ENCODE results near the gene ZBTB3.
A peak's percentile ranks its signal among the peaks of the same experiment; 100 is the strongest.
"Not testable (repeated sequence)": the region's sequence is repeated elsewhere in the genome, so short reads cannot be mapped to it uniquely, and the experiment has no call there.

Gene ZBTB3

DNA sequence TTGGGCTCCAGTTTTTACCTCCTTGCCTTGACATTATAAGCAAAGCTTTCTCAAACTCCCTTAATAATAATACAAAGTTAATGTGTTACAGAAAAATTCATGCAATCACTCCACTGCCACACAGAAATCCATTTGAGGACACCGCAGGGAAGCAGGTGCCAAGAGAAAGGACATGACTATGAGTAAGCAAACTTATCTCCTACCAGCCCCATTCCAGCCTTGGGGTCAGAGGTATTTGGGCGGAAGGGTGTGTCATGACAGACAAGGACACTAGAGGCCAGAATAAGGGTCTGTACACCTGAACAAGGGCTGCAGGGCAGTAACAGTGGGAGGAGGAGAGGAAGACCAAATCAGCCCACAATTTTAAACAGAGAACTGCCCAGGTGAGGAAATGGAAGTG is 40.6 kb downstream of the ZBTB3 start:
- no peak for DNase-seq

DNA sequence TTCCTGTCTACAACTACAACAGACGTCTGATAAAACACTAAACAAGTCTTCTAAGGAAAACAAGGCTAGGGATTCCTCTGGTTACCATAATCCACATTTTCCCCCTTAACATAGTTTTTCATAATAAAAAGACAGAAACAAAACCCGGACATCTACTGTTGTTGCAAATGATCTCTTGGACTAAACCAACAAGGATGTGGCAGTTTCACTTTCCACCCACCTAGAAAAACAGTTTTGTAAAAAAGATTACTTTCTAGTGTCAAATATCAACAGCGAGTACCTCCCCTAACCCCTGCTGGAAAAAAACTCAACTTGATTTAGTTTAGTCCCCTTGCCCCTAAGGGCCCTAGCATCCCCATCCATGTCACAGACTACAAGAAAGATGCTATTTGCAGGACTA is 41.1 kb downstream of the ZBTB3 start:
- DNase-seq, result no peak

DNA sequence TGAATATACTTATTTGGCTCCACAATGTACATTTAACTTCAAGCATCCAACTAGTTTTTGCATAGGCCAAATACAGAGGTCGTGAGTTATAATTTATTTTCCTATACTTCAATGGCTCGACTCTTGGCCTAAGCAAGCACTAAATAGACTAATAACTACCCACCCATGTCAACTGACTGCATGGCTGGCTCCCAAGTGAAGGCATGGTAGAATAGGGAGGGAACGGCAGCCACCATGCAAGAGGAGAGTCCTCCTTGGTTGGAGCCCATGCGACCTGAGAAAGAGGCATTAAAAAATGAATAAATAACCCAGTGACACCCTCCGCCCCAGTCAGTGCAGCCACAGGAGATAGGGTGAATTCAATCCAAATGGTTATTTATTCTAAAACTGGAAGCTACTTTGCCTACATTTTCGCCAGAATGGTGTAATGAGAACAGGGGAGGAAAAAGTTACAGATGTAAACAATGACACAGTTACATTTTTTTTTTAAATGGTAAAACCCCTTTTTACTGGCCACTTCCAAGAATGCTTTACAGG is 41.6 kb downstream of the ZBTB3 start:
- DNase-seq, result no peak

DNA sequence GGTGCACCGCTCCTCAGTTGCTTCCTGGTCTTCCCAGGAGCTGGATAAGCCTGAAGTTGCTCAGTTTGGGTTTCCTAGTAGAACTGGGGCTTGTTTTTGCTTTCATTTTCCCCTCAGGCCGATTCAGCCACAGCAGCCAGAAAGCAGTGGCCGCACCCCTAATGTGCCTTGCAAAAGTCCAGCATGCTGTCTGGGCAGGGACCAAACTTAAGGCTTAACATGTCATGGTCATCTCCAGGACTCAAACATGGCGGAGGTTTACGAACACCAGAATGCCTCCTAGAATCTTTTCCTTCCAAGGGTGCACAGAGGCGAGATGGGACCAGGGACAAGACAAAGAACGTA is 44.0 kb downstream of the ZBTB3 start:
- DNase-seq, result no peak

DNA sequence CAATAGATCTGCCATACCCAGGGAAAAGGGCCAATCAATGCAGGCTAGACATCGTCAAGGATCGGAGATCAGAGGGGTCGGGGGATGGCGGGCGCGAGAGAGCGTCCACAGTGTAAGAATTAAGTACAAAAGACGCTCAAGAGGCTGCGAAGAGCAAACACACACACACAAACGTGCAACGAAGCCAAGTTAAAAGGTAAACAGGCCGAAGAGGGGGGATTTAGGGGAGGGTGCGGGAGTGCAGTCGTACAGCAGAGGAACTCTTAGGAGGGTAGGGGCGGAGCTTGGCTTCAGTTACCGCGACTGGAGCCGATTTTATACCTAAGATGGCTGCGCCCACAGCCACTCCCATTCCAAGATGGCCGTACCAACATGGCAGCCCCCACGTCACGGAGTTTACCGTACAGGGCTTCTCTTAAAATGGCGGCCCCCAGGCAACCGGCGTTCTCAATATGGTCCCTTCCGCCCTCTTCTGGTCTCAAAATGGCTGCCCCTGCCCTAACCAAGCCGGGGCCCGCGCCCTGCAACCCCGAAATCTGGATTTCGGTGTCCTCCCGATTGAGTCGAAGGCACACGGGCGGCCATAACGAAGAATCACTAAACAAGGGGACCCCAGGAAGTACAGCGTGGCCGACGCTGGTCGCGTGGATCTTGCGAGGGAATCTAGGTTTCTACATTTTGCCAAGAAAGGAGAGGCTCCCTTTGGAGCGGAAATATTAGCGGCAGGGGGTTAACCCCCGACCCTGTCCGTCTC is 44.5 kb downstream of the ZBTB3 start:
- peak; percentile 96 for DNase-seq

DNA sequence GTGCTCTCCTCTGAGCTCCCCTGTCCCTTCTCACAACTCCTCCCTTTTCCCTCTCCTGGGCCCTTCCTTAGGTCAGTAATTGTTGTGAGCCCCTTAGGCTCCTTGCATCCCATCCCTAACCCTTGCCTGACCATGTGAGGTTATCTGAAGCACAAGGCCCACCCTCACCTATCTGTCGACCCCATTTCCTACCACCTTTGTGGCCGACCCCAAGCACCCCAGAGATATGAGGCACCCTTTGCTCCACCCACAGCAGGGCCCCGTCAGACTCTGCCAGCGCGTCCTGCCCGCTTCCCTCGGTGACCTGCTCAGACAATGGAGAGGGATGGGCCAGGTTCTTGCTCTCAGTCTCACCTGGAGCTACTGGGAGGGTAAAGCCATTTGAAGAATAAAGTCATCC is 45.2 kb downstream of the ZBTB3 start:
- no peak for DNase-seq

DNA sequence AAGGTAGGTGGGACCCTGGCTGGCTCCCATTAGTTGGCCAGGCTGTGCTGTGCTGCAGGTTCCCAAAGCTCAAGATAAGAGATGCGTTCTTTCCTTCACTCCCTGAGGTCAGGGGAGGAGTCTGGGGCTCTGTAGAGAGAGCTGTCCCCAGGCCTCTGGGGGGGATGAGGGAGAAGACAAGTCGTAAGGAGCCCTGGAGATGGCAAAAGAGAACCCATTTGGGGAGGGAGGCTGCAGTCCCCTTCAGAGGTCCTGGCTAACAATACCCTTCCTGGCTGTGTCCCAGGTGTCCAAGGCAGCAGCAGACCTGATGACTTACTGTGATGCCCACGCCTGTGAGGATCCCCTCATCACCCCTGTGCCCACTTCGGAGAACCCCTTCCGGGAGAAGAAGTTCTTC is 45.6 kb downstream of the ZBTB3 start:
- no peak for DNase-seq

DNA sequence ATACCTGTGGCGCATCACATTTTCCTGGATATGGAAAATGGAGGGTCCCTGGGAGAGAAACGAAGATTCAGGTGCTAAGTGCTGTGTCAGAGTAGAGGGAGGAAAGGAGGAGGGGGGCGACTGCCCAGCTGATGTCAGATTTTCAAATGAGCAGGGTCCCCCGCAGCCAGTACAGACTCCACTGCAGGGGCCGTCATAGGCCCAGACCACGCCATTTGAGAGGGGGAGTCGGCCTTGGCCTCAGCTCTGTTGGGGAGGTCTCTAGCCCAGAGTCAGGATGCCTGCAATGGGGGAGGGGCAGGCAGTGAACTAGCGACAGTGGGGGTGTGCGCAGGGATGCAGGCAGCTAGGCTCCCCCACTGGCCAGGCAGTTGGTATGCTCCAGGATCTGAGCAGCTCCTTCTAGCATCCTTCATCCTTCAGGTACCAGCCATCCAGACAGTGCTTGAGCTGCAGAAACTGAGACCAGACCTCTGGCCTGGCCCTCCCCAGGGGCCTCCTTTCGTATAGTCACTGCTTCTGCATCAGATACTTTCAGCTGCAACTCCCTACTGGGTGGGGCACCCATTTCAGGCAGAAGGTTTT is 46.6 kb downstream of the ZBTB3 start, which contains the start of the genes BSCL2 and GNG3:
Gene BSCL2, minus strand, starts transcription at position 148 of the 585 bp plus-strand sequence. CDS start 229 bp downstream, outside the sequence.
Gene GNG3, plus strand, starts transcription at position 400 of the 585 bp plus-strand sequence. CDS start 620 bp downstream, outside the sequence.
- no peak for DNase-seq

DNA sequence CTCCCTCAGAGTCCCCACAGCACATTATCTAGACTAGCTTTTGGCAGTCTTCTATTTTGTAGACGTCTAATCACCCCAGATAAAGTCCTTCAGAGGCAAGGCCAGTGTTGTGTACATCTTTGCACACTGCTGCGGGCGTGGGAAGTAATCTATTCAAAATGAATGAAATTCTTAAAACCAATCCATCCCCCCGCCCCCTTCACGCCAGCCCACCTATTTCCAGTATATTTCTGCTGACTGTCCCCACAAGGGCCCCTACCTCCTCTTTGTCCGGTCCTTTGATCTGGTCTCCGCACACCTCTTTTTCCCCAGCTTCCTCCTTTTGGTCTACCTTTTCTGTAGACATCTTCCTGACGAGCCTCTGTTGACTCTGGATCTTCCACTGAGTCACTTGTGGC is 47.1 kb downstream of the ZBTB3 start:
- no peak for DNase-seq

DNA sequence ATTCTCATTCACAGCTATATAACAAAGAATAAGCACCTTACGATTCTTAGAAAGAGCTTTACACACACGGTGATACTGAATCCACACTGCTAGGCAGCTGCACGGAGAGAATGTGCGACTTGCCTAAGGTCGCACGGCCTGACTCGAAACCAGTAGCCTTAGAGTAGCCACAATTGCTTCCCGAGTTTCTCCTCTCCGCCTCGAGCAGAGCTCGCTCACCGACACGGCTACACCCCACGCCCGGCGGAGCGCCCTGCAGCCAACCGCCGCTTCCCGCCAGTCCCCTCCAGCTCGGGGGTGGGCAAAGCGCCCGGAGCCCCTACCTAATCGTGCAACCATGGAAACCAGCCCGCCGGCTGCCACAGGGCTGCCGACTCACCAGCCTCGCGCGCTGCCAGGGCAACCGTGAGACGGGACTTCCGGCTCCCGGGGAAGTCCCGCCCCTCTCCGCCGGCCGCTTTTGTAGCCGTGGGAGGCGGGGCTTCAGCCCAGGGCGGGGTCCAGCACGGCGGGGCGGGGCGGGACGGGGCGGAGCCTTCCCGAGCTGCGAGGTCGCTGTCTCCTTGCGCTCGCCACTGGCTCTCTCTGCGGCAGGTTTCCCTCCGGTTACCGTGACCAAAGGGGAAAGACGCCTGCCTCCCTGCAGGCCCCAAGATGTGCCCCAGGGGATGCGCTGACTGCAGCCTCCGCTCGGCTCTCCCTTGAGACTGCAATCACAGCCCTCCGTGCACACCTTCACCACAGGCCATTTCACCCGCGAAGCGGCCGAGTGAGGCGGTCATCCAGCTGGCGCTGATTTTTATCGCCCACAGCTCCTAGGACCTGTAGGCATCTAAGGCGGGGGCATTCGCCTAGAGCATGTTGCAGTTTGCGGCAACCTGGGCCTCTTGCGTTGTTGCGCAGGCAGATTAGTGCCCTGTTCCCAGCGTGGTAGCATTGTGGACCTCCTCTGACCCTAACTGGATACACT is 47.8 kb downstream of the ZBTB3 start:
- peak; percentile 92 for DNase-seq

DNA sequence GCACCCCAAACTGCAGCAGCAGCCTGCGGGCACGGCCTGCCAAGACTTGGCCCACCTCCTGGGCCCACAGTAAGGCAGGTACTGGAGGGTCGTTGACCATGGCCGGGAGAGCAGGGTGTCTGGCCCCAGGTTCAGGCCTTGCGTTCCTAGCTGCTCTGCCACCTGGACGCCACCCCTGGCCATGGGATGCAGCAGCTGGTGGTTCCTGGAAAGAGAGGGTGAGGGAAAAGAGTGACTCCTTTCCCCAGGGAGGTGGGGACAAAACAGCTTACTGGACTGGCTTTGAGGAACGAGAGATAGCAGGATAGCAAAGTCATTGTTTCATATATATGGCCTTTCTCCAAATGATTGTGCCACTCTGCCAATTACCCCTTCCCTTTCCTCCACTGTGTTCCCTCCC is 48.5 kb downstream of the ZBTB3 start:
- peak; percentile 20 for DNase-seq

DNA sequence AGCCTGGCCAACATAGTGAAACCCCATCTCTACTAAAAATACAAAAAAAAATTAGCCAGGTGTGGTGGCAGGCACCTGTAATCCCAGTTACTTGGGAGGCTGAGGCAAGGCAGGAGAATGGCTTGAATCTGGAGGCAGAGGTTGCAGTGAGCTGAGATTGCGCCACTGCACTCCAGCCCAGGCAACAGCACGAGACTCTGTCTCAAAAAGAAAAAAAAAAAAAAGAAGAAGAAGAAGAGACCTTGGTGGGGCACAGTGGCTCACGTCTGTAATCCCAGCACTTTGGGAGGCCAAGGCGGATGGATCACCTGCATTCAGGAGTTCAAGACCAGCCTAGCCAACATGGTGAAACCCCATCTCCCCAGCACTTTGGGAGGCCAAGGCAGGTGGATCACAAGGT is 50.0 kb downstream of the ZBTB3 start:
- DNase-seq, result not testable (repeated sequence)

DNA sequence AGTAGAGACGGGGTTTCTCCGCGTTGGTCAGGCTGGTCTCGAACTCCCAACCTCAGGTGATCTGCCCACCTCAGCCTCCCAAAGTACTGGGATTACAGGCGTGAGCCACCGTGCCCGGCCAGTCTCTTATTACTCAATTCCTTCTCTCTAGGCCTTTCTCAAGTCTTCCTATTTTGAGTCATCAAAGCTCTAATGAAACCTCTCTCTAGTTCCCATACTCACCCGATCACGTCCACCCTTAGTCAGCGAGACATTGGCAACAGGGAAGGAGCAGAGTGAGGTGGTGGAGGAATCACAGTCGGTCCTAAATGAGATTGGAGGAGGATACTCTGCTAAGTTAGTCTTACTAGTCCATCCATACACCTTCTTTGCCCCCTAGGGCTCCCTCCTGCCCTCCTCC is 51.7 kb downstream of the ZBTB3 start:
- DNase-seq, result no peak

All from NCI-H226 (cell line).